Measurements from ENCODE around the gene SUOX.
"Not testable (repeated sequence)": the region's sequence is repeated elsewhere in the genome, so short reads cannot be mapped to it uniquely, and the experiment has no call there.

Gene SUOX
- 9.6 reads per million, percentile 31 among the genes with 10 or more reads in this experiment for total RNA-seq

DNA sequence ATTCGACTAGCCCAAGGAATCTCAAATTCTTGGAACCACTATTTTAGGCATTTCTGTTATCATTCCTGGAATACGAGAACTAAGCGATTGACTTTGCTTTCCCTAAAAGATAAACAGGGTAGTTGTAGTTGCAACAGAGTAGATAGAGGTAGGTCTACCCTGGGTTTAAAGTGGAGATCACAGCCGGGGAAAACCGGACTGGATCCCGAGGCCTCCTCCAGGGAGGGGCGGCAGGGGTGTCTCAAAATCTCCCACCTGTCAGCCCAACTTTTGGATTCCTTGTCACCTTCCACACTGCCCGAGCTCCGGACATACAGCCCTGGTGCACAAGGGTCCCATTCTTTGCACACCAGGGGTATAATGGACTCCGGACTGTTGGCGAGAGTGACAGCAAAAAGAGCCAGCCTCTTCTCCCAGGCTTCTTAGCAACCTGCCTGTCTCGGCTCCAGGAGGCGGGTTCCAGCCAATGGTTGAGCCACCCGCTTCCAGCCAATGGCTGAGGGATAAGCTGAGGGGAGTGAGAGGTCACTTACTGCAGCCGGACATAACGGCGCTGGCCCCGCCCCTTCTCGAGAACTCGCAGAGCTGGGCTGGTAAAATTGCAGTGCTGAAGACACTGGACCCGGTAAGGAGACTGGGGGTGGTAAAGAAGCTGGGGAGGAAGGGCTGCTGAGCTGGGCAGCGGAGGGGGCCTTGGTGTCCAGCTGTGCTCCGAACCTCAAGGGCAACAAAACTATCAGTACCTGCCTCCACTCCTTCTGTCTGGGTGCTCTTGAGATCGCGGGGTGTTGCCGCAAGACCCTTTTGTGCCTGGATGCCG lies at the start of gene SUOX:
SUOX (plus strand) TSS at position 562 of the 820 bp plus-strand sequence. CDS start 4,946 bp downstream, outside the sequence.
- DNase-seq = no peak

DNA sequence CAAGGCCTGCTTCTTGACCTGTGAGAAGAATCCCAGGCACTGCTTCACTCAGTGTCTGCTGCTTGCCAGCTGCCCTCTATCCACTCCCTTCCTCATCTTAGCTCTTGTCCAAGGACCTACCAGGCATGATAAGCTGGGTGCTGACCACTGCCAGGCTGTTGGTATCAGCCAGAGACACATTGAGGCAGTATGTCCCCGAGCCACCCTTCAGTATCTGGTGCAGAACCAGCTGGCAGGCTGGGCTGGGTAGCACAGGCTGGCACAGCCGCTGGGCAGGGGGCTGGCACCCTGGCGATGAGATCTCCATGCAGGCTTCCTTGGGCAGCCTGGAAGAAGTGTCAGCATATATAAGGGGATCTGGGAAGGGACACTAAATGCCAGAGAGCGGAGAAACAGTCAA lies 41.7 kb upstream of the SUOX start:
- DNase-seq = no peak

DNA sequence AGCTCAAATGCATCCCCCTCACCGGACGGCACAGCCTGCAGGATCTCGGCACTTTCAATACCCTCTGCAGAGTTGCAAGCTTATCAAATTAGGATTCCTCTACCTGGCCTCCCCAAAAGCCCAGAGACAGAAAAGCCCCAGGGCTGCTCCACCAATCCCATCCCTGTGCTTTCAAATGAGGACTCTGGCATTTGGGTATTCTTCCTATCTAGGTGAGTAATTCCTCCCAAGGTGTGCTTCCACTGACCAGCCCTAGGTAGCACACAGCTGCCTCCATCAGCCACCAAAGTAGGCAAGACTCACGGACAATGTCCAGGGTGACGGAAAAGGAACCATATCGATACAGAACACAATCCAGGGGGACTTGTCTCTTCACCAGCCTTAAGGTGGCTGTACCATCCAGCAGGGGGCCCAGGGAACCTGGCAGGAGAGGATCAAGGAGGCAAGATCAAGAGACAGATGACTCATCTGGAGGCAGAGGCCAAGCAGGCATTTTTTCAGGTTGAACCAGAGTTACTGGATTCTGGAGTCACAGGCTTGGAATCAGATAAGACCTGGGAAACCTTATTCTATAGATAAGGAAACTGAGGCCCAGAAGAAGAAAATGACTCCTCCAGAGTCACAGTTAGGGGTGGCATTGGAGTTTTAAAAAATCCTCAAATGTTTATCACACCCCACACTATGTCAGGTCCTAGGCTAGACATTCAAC lies 41.1 kb upstream of the SUOX start:
- peak; percentile 32 for DNase-seq

DNA sequence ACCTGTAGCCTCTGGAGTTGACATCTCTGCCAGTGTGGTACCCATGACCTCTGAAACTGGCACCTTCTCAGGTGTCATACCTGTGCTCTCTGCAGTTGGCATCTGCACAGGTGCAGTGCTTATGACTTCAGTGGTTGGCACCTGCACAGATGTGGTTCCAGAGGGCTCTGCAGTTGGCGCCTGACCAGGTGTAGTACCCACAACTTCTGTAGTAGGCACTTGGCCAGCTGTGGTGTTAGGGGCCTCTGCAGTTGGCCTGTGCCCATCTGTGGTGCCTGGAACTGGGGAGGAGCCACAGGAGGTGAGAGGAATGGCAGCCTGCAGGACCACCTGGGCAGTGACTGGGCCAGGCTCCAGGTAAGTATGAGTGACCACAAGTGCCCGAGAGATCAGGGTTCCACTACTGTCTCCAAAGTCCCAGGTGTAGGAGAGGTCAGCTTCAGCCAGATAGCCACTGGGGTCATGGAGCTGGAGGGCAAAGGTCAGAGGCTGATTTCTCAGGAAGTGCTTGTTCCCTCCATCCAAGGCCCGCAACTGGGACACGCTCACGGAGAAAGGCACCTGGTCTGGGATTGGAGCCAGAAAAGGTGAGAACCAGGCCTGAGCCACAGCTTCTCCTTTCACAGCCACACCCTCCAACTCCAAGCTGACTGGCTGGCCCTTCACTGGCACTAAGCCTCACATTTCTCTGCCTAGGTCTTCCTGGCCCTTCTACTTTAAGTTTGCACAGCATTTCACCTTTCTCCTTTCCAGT lies 39.8 kb upstream of the SUOX start:
- no peak for DNase-seq

DNA sequence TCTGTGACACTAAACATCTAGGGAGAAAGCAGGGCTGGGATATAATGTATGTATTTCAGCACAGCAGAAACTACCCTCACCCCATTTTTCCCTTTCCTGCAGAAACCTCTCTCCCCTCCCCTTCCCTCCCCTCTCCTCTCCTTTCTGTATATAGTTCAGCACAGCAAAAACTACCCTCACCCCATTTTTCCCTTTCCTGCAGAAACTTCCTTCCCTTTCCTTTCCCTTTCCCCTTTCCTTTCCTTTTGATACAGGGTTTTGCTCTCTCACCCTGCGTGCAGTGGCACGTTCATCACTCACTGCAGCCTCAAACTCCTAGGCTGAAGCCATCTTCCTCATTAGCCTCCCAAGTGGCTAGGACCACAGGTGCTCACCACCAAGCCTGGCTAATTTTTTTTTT lies 33.3 kb upstream of the SUOX start:
- no peak for DNase-seq

DNA sequence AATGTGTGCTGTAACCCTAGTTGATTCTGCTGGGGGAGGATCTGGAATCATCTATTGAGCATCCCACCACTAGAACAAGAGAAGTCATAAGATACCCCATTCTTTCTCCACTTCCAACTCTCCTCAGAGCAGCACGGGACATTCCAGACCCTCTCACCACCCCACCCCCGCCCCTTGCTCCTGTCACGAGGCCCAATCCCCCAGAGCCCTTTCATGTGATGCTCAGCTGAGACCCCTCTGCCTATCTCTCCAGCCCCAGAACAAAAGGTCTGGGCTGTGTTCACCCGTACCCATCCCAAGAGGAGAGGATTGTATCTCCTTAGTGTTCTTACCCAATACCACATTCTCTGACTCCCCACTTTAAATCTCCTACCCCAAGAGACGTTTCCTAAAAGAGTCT lies 31.8 kb upstream of the SUOX start:
- DNase-seq = no peak

DNA sequence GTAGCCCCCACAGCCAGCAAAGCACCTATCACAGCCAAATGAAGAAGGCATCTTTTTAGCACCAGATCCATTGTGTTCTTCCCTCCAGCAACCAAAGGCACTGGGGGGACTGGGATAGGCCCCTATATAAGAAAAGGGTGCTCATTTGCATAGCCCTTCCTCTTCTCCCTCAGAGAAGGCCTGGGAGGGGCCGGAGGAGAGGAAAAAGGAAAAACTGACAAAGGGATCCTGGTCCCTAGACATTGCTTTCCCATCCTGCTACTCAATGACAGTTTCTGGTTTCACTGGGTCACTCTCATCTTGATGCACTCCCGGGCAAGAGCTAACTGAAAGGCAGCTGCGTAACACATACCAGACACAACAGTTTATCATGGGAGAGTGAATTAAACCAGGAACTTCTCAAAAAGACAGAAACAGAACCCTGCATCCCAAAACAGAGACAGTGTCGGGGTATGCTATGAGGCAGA lies 31.1 kb upstream of the SUOX start, which contains the start of gene PMEL:
PMEL (minus strand) TSS at position 102 of the 467 bp plus-strand sequence; CDS start at position 71, 31 bp downstream.
- no peak for DNase-seq

DNA sequence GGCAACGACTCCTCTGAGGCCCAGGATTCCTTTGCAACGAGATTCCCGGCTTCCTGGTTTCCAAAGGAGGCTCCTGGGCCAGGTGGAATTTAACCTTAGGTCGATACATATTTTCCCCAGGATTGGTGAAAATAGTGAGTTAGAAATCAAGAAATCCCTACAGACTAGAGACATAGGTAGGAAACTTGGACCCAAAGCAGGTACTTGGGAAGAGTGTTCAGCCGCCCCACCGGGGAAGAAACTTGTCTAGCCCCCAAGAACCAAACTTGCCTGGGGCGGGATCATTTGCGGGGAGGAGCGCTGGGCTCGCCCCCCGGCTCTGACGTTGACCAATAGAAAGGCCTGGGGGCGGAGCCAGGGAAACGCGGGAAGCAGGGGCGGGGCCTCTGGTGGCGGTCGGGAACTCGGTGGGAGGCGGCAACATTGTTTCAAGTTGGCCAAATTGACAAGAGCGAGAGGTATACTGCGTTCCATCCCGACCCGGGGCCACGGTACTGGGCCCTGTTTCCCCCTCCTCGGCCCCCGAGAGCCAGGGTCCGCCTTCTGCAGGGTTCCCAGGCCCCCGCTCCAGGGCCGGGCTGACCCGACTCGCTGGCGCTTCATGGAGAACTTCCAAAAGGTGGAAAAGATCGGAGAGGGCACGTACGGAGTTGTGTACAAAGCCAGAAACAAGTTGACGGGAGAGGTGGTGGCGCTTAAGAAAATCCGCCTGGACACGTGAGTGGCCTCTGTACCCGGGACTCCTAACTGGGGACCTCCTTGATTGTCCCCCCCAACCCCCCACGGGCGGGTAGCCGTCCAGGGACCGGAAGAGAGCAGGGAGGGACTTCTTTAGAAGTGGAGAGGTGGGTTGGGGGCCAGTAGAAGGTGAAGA lies 30.4 kb upstream of the SUOX start, which contains the start of gene CDK2:
CDK2 (plus strand) TSS at position 423 of the 874 bp plus-strand sequence; CDS start at position 602, 179 bp downstream.
- DNase-seq = peak; percentile 83

DNA sequence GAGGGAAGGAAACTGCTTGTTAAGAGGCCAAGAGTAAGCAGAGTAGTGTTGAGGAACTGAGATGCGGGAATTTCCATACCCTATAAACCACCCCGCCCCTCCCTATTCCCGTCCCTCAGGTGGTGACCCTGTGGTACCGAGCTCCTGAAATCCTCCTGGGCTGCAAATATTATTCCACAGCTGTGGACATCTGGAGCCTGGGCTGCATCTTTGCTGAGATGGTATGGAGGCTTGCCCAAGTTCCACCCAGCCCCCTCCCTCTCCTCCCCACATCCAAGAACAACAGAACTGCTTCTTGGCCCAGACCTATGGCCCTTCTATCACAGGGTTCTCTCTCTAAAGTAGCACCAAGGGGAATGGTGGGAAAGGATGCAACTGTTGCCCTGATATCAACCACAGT lies 27.7 kb upstream of the SUOX start:
- DNase-seq = no peak

DNA sequence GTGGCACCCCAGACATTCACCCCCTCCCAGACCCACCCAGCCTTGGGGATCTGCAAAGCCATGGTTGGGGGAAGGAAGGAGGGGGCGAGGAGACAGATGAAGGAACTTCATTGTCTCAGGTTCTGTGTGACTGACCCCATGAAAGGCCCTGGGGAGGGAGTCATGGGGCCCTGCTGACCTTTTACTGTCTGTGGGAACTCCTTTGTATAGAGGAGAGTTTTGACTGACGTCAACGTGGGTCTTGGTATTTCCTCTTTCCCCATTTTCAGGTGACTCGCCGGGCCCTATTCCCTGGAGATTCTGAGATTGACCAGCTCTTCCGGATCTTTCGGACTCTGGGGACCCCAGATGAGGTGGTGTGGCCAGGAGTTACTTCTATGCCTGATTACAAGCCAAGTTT lies 26.3 kb upstream of the SUOX start:
- DNase-seq = no peak

DNA sequence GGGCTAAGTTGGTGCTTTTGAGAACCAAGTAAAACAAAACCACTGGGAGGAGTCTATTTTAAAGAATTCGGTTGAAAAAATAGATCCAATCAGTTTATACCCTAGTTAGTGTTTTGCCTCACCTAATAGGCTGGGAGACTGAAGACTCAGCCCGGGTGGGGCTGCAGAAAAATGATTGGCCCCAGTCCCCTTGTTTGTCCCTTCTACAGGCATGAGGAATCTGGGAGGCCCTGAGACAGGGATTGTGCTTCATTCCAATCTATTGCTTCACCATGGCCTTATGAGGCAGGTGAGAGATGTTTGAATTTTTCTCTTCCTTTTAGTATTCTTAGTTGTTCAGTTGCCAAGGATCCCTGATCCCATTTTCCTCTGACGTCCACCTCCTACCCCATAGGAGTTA lies 25.0 kb upstream of the SUOX start:
- no peak for DNase-seq

DNA sequence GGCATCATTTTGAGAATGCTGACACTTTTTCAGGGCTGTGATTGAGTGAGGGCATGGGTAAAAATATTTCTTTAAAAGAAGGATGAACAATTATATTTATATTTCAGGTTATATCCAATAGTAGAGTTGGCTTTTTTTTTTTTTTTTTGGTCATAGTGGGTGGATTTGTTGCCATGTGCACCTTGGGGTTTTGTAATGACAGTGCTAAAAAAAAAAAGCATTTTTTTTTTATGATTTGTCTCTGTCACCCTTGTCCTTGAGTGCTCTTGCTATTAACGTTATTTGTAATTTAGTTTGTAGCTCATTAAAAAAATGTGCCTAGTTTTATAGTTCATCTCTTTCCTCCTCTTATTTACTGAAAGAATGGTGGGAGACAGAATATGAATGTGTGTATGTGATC lies 24.6 kb upstream of the SUOX start:
- DNase-seq = no peak

DNA sequence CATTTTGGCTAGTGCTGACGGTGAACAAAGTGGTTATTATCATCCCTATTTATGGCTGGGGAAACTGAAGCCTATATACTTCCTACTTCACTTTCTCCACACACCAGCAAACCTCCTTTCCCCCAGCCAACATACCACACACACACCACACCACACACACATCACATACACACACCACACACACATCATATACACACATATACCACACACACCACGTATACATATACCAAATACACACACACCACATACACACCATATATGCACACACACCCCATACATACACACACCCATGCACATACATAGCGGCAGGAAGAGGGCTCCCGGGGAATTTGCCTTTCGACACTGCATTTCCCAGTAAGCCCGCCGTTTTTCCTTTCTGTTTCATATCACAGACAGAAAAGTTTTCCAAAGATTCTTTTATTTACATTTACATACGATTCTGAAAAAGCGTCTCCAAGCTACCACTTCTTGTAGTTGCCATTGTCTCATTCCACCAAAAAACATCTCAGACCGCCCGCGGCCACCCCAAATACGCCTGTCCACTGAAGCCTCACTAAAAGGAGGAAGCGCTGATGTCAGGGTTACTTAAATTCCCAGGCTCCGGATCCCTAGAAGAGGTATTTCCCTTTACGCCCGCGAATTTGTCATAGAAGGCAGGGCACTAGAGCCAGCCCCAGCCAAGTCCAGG lies 24.0 kb upstream of the SUOX start:
- no peak for DNase-seq

DNA sequence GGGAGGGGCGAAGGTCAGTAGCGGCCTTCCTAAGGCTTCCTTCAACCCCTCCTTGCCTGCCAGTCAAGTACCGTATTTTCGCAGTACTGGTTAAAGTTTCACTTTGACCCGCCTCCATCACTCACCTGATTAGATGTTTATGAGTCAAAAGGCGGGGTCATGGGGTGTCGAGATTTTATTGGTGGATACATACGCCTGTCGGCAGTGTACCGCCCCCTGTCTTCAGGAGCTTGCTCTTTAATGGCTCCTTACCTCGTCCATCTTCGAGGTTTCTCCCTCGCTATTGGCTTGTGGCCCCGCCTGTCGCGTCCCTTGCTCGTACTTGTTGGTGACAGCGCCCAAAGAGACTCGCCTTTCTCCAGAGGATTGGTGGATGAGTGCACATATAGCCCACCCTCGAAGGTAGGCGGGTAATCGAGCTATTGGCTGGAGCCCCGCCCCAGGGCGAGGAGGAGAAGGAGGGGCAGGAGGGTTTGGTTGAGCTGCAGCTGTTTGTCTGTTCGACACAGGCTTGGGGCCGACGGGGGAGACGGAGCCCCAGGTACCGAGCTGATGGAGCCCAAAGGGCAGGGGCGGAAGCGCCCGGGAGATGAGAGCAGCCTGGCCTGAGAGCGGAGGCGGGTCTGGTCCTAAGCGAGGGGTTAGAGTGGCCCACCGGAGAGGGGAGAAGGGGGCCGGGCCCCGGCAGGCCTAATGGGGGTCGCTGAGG lies 23.3 kb upstream of the SUOX start, which contains the start of gene RAB5B:
RAB5B (plus strand) TSS at position 480 of the 709 bp plus-strand sequence. CDS start 12,883 bp downstream, outside the sequence.
- DNase-seq = peak; percentile 98

DNA sequence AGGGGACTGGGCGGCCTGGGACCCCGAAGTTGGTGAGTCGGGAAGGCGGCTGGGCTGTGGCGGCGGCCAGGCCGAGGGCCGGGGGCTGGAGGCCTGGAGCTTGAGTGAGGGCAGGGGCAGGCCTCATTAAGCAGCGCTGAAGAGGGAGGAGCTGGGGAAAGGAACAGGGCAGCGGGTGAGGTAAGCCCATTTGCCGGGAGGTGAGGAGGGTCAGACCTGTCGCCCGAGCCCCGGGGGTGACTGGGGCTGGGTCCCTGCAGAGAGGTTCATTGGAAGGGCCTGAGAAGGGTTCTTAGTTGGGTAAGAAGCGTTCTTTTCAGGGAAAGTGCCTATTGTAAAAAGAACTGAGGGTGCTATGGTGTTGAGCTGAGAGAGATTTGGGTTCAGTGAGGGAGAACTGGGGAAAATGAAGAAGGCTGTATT lies 22.8 kb upstream of the SUOX start:
- DNase-seq = no peak

DNA sequence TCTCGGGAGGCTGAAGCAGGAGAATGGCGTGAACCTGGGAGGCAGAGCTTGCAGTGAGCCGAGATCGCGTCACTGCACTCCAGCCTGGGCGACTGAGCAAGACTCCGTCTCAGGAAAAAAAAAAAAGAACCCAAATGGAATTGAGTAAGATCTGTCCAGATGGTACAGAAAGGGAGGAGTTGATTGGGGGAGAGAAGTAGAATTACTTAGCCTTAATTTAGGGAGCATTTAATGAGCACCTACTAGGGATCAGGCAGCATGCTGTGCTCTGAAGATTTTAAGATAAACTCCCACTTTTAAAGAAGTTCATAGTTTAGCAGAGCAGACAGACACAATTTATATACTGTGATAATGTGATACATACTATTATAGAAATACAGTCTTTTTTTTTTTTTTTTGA lies 18.7 kb upstream of the SUOX start:
- no peak for DNase-seq

DNA sequence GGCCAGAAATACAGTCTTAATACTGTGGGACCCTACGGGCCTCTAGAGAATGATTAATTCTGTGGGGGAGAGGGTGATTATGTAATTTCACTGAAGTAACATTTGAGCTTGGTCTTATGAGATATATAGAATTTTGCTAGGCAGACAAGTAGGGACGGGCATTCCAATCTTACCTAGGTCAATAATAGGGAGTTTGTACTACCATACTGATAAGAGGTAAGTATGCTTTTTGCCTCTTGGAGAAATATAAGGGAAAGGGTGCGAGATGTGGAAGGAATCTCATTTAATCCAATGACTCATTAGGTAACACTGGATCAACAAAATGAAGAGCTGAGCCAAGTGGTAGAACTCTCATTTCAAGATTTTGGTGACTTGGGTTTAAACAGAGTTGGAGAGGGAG lies 18.0 kb upstream of the SUOX start:
- DNase-seq = no peak

DNA sequence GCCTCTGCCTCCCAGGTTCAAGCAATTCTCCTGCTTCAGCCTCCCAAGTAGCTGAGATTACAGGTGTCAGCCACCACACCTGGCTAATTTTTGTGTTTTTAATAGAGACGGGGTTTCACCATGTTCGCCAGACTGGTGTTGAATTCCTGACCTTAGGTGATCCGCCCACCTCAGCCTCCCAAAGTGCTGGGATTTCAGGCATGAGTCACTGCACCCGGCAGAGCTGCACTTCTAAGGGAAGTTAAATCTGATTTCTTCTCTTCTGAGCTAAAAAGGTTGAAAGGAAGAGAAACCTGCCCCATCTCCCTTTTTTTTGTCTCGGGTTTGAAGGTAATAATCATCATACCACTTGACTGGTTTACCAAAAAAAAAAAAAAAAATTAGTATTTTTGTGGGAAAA lies 15.2 kb upstream of the SUOX start:
- DNase-seq = not testable (repeated sequence)

DNA sequence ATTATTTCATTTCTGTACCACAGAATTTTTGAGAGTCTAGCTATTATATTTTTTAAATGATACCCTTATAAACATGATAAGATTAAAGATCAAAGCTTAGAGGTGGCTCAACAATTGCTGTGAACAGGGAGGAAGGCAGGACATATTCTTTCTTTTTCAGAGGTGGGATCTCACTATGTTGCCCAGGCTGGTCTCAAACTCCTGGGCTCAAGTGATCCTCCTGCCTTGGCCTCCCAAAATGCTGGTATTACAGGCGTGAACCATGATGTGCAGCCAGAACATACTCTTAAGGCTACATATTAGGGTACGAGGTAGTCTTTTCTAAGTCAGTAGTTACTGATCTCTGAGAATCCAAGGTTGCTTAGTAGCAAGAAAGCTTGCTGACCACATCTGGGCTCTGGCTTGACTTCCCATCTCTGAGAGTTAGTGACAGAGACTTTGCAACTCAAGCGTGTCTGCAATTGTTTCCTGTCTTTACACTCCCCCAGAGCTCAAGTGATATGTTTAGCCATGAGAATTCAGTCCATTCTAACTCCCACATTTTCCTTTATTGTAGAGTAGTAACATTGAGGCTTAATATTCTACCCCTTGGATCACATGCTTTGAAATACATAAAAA lies 14.6 kb upstream of the SUOX start:
- DNase-seq = no peak

DNA sequence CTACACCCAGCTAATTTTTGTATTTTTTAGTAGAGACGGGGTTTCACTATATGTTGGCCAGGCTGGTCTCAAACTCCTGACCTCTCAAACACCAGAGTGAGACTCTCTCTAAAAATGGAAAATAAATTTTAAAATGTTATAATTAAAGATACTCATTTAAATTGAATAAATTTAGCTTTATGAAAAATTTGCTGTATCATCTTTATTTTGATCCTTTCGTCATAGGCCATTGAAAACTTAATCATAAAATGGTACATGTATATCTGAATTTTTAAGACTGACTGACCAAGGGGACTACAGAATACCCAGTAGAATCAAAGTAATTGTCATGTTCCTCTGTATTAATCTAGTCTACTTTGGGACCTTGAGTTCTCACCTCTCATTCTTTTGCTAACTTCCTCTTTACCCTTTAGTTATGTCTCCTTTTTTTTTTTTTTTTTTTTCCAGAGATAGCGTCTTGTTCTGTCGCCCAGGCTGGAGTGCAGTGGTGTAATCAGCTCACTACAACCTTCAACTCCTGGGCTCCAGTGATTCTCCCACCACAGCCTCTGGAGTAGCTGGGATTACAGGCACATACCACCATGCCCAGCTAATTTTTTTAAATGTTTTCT lies 13.7 kb upstream of the SUOX start:
- DNase-seq = no peak

All from effector CD4-positive, alpha-beta T cell (primary cell).